CD4-positive, alpha-beta T cell treated with Interferon alpha-2 for 1 hour (primary cell): ENCODE results near the gene UBALD1.

Experiments used
- DNase-seq, 2 donors: peaks; one replicate each; pipeline ENCODE4 v3.0.0-alpha.2; 2020 to 2022

Gene UBALD1

DNA sequence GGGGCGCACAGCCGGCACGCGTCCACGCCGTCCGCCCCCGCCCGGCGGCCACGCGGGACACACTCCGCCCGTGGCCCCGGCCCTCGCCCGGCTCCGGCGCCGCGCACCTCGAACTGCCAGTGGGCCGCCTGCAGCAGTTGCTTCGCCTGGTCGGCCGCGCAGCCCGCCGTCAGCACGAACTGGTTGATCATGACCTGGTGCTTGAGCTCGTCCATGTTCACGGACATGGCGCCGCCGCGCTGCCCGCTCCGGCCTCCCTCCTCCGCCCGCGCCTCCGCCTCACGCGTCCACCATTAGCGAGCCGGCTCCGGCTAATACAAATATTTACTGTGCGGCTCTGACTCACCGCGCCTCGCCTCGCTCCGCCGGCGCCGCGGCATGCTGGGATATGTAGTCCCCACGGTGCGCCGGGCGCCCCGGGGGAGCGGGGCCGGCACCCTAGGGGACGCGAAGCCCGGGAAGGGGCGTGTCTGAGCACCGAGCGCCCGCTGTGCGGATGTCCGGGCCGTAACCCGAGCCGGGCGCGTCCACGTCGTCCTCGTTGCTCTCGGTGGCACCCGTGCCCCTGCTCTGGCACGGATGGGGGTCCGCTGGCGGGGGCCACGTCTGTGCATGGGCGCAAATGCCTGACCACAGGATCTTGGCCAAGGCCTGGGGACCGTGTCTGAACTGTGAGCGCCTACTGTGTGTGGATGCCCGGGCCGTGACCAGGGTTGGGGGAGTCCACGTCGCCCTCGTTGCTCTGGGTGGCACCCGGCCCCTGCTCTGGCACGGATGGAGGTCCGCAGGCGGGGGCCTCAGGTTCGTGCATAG lies at the start of gene UBALD1:
Gene UBALD1 (minus strand): TSS at position 318 of the 813 bp plus-strand sequence. CDS start 91 bp downstream, at position 227.
- peak; percentile 80 to 85 for DNase-seq

DNA sequence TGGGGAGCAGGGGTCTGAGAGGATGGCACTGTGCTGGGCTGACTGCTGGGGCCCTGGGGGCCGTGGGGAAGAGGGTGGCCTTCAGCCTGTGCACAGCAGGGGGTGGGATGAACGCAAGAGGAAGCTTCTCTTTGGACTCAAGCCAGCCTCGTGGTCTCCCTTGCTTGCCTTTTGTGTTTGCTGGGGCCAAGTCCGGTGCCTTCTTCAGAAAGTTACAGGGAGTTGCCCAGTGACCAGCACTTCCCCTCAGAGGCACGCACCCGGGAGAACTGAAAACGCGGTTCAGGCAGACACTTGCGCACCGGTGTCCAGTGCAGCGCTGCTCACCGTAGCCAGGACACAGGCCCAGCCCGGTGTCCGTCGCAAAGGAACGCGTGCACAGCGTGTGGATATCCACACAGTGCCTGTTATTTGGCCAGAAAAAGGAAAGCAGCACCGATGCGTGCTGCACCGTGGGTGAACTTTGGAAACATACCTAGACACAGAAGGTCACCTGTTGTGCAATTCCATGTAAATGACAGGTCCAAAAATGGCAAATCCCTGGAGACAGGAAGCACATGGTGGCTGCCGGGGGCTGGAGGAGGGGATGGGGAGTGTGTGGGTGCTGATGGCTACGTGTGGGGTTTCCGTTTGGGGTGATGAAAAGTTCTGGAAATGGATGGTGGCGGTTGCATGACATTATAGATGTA lies 49.2 kb upstream of the UBALD1 start:
- peak in 1 of 2 donors; percentile 55 for DNase-seq

DNA sequence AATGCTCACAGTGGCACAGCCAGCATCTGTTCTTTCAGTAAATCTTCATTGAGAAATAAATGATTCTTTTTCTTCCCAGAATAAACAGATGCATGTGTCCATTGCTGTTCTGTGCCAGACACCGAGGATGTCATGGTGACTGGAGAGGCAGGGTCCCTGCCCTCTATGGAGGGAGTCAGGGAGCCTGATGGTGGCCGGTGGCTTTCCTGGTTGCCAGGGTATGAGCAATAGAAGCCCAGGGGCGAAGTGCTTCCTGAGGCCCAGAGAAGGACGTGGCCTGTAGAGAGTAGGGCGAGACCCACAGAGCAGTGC lies 48.7 kb upstream of the UBALD1 start:
- DNase-seq: no peak

- no peak for DNase-seq
These were observed 47.0 kb upstream of the UBALD1 start for GRCh38 chr16:4661661-4662060.

GRCh38 chr16:4660454-4661007 lies 45.8 kb upstream of the UBALD1 start:
- DNase-seq: peak; percentile 34 to 77

DNA sequence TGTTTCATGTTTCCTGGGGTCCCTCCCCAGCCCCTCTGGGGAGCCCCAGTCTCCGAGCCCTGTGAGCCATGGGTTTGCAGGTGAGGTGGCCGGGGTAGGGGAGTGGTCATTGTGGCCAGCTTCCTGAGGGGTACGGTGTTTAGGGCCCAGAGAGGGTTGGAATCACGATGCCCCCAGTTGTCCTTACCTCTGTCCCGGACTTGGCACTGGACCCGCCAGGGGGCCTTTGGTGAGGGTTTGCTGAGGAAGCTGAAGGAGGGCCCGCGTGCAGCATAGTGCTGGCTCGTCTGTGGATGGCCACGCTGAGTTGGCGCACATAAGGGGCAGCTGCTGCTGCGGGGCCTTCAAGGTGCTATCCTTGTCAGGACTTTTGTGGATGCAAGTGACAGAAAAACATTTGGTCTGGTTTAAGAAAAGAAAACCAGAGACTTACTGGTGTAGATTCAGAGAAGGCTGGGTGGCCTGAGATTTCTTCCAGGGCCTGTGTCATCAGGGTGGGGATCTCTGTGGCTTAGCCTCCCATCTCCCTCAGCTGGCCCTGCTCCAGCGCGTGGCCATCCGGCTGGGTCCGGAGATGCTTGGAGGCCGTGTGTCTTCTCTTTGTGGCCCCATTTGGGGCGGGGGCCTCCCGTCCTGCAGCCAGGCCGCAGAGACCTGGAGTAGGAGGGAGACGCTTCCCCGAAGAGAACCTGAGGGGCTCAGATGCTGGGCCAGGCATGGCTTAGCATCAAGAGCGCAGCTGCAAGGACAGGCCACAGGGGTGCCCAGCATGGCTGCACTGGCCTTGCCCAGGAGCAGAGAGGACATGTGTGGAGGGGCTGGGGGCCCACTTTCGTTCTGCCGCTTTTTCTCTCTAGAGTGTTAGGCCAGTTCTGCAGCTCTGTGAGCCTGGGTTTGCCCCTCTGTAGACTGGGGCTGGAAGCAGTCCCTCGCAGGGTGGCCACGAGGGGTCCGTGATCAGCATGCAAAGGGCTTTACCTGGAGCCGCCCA lies 45.0 kb upstream of the UBALD1 start:
- no peak for DNase-seq

GRCh38 chr16:4656695-4657686 lies 42.3 kb upstream of the UBALD1 start:
- no peak for DNase-seq

DNA sequence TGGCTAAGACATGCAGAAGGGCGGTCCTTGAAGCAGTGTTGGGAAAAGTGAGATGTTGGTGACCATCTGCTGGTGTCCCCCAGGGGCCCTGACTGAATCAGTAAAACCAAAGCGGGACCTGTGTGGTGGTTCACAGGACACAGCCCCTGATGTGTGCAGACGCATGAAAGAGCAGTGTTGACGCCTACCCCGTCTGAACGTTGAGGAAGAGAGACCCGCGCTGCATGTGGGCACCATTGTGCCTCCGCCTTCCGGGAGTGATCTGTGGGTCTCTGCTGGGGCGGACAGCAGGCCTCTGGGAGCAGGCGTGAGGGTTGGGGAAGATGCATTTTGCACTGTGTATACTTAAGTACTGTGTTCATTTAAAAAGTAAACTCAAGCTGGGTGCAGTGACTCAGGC lies 41.5 kb upstream of the UBALD1 start:
- DNase-seq: no peak

DNA sequence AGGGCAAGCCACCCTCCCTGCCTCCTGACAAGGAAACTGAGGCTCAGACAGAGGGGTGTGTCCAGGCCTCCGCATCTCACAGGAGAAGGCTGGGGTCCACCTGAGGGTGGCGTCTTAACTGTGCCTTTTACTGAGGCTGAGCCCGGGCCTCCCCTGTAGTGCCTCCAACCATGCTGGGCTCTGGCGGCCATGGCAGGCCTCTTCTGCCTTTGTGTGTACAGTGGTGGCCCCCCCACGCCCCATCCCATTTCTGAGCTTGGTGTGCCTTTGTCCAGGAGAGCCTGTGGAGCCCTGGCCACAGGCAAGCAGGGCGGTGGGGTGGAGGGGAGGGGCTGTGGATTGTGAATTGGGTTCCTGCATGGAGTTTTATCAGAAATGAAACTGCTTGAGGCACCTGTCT lies 41.1 kb upstream of the UBALD1 start:
- no peak for DNase-seq

GRCh38 chr16:4654964-4655590 lies 40.4 kb upstream of the UBALD1 start:
- DNase-seq: no peak

- DNase-seq: no peak
These were observed 39.6 kb upstream of the UBALD1 start for GRCh38 chr16:4654011-4654963.

DNA sequence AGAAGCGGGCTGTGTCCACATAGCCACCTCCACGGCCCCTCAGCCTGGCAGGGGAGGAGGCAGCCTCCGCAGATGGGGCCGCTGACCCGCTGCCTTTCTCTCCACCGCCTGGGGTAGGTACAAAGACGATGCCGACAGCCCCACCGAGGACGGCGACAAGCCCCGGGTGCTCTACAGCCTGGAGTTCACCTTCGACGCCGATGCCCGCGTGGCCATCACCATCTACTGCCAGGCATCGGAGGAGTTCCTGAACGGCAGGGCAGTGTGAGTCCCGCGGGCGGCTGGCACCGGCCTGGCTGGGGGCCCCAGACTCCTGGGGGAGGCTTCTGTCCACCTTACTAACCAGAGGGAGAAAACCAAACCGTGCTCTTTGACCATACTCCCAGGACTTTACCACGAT lies 37.9 kb upstream of the UBALD1 start:
- no peak for DNase-seq

- DNase-seq: no peak
These were observed 37.1 kb upstream of the UBALD1 start for GRCh38 chr16:4651827-4652226.

- peak; percentile 78 to 84 for DNase-seq
These were observed 35.9 kb upstream of the UBALD1 start for GRCh38 chr16:4650443-4651074.

- DNase-seq: peak in 1 of 2 donors; percentile 18
These were observed 35.2 kb upstream of the UBALD1 start for GRCh38 chr16:4649744-4650442.

- DNase-seq: no peak
These were observed 34.2 kb upstream of the UBALD1 start for GRCh38 chr16:4648917-4649316.

- DNase-seq: no peak
These were observed 32.9 kb upstream of the UBALD1 start for GRCh38 chr16:4647644-4647980.

GRCh38 chr16:4646773-4647643 lies 32.3 kb upstream of the UBALD1 start:
- DNase-seq: no peak
